HL-60/S4 treated with phorbol 12-myristate 13-acetate at 8.2 ng/mL for 4 days and 3 days (cell line): ENCODE data around the gene OR5D13.

ENCODE experiments used
- in situ Hi-C: fragments of 300-500 bp; cut with MboI; formaldehyde crosslinking; loops from 2 replicates; pipeline ENCODE4 v1.15.0; 2022; ENCODE audit warnings: low sequenced_read_pairs

OR5D13 gene, protein sequence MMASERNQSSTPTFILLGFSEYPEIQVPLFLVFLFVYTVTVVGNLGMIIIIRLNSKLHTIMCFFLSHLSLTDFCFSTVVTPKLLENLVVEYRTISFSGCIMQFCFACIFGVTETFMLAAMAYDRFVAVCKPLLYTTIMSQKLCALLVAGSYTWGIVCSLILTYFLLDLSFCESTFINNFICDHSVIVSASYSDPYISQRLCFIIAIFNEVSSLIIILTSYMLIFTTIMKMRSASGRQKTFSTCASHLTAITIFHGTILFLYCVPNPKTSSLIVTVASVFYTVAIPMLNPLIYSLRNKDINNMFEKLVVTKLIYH

DNA sequence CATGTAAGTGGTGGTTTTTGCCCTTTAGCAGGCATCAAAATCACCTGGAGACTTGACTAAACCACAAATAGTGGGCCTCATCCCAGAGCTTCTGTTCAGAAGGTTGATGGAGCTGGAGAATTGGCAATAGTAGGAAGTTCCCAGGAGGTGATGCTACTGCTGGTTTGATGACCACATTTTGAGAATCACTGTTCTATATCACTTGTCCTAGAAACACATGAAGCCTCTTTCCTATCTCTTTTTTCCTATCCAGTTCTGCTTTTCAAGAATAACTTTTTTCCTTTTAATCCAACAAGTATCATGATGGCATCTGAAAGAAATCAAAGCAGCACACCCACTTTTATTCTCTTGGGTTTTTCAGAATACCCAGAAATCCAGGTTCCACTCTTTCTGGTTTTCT, at the start of gene OR5D13:
OR5D13 (plus strand) TSS at position 301 of the 400 bp plus-strand sequence; CDS start at position 301, 0 bp downstream.
- in situ Hi-C loops = no loop called here

DNA sequence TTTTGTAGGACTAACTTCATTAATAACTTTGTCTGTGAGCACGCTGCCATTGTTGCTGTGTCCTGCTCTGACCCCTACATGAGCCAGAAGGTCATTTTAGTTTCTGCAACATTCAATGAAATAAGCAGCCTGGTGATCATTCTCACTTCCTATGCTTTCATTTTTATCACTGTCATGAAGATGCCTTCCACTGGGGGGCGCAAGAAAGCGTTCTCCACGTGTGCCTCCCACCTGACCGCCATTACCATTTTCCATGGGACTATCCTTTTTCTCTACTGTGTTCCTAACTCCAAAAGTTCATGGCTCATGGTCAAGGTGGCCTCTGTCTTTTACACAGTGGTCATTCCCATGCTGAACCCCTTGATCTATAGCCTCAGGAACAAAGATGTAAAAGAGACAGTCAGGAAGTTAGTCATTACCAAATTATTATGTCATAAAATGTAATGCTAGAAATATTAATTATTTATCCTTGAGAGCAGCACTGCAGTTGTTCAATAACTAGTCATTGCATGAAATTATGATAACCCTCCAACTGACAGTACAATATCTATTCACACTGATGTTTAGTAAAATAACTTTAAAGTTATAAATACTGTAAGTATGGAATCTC, 46.4 kb upstream of the OR5D13 start:
- in situ Hi-C loops = no loop called here

DNA sequence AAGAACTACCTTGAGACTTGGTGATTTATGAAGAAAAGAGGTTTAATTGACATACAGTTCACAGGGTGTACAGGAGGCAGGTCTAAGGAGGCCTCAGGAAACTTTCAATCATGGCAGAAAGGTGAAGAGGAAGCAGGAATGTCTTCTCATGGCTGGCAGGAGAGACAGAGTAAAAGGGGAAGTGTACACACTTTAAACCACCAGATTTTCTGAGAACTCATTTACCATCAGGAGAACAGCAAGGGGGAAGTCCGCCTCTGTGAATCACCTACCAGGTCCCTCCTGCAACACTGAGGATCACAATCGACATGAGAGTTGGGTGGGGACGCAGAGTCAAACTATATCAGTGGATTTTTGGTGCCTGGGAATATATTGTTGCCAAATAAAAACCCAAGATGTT, 40.3 kb upstream of the OR5D13 start:
- in situ Hi-C loops = no loop called here

DNA sequence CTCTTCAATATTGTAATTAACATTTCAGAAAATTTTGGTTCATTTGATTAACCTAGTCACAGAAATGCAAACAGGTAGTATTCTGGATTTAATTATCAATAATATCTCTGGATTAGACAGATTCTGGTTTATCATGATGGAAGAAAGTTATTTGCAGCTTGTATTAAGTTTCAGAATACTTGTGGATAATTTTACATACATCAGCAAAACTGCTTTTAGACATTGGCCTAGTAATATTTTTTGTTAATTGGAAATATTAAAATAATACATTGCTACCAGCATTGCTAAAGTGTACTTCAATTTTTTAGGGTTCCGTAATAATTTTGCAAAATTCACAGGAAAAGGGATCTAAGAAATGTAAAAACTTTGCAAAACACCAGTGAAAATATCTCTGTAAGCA, 18.4 kb downstream of the OR5D13 start:
- in situ Hi-C loops = no loop called here

DNA sequence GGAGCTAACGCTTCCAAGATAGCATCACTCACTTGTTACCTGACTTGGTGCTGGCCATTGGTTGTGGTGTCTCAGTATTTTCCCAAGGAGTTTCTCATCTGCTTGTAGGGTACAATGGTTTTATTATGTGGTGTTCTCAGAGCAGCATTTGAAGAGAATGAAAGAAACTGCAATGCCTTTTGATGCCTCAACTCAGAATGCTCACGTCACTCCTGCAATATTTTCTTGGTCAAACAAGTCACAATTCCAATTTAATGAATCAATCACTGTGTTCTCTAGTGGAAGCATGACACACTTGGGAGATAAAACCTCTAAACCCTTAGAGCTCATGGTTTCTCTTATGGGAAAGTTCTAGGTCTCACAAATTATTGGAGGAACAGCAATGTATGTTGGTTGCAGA, 20.1 kb downstream of the OR5D13 start:
- in situ Hi-C loops = no loop called here

DNA sequence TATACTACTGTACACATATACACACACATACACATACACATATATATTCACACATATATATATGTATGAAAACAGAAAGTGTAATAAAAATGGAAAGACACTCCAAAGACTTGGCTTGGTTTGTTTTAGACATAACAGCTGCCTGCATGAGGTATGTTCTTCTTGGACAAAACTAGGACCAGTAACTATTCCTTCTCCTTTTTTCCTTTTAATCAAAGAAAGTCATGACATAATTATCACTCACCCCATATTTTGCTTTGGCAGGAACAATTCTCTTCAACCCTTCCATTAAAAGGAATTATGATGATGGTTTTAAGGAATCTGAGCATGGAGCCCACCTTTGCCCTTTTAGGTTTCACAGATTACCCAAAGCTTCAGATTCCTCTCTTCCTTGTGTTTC, 22.0 kb downstream of the OR5D13 start, which contains the start of gene OR5D14:
OR5D14 (plus strand) TSS at position 301 of the 400 bp plus-strand sequence; CDS start at position 301, 0 bp downstream.
- in situ Hi-C loops = no loop called here

DNA sequence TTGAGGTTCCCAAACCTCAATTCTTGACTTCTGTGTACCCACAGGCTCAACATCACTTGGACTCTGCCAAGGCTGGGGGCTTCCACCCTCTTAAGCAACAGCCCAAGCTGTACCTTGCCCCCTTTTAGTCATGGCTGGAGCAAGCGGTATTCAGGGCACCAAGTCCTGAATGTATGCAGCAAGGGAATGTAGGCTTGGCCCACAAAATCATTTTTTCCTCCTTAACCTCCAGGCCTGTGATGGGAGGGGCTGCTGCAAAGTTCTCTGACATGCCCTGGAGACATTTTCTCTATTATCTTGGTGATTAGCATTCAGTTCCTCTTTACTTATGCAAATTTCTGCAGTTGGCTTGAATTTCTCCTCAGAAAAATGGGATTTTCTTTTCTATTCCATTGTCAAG, 33.0 kb downstream of the OR5D13 start:
- in situ Hi-C loops = no loop called here

DNA sequence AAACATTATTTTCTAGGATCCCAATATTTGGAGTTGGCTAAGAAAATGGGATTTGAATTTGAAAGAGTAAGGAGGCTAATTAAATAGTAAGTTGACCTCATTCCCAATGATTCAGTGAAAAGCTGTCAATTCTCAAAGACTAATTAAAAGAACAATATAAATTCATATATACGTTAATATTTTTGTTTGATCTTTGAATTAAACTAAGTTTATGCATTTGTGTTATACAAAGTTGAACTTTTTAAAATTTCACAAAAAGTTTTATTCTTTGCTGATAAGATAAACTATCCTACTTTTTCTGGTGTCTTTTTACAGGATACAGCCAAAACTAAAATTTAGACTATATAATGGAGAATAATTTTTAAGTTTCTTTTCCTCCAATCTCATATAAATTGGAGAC, 37.8 kb downstream of the OR5D13 start, which contains the start of gene OR5L1:
OR5L1 (plus strand) TSS at position 301 of the 400 bp plus-strand sequence. CDS start 100 bp downstream, outside the sequence.
- in situ Hi-C loops = no loop called here

DNA sequence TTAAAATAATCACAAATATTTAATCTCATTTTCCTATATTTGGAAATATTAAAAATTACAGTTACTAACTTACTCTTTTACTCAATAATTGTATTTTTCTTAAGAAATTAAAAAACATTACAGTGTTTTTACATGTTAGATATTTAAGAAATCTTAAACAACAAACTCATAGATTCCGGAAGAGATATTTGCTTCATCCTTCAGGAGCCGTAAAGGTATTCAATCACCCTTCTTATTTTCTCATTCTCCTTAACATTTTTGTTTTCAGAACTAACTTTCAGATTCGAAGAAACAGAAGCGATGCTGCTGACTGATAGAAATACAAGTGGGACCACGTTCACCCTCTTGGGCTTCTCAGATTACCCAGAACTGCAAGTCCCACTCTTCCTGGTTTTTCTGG, 46.1 kb downstream of the OR5D13 start, which contains the start of gene OR5D18:
OR5D18 (plus strand) TSS at position 301 of the 400 bp plus-strand sequence; CDS start at position 301, 0 bp downstream.
- in situ Hi-C loops = no loop called here
